HL-60 (cell line): ENCODE data around the gene LY6G6D.

Experiments
- GABPA ChIP-seq: IDR thresholded peaks from 2 replicates; pipeline ENCODE4 v1.6.1; 2012; ENCODE audit warnings: low read depth
- POLR2AphosphoS5 ChIP-seq: IDR thresholded peaks from 2 replicates; pipeline ENCODE4 v1.6.1; 2012; ENCODE audit warnings: low read depth

- TF ChIP-seq GABPA, result no peak
- no peak for TF ChIP-seq POLR2AphosphoS5
These were observed 22.8 kb upstream of the LY6G6D start for GRCh38 chr6:31692353-31692752.
